Kidney (tissue), 14 donors: ENCODE measurements around the gene THSD4. TPM values are rescaled to one million over a fixed set of nuclear protein-coding genes. Genes with fewer than 3 reads are reported as not detected.
A peak's percentile ranks its signal among the peaks of the same experiment; 100 is the strongest.

Experiments
- DNase-seq, 5 donors: peaks; one replicate each; pipeline ENCODE4 v3.0.0-alpha.2; 2013 to 2020
- FAIRE-seq: peaks from 2 replicates; lab custom pipeline; 2012; peaks lifted over from hg19 to GRCh38; lab: Jason Lieb, UNC
- H3K27ac ChIP-seq, 2 donors: one replicate each; pipeline ENCODE4 v1.7.0; 2013; ENCODE audit warnings: low read depth in 2 of 2, low read length in 2 of 2, inconsistent platforms in 1 of 2
- H3K27me3 ChIP-seq: one replicate; pipeline ENCODE4 v1.7.1; 2013; ENCODE audit warnings: low read length, inconsistent platforms; ENCODE audit not compliant: control insufficient read depth, insufficient read depth
- H3K36me3 ChIP-seq, 3 donors: one replicate each; pipeline versions ENCODE4 v1.7.0 to v1.7.1; 2013; ENCODE audit warnings: low read length in 3 of 3, control low read depth in 1 of 3, inconsistent platforms in 1 of 3; ENCODE audit not compliant: insufficient read depth in 3 of 3, control insufficient read depth in 2 of 3
- H3K4me1 ChIP-seq, 3 donors: one replicate each; pipeline versions ENCODE4 v1.7.0 to v1.7.1; 2013; ENCODE audit warnings: low read length in 3 of 3, inconsistent platforms in 1 of 3, low read depth in 1 of 3; ENCODE audit not compliant: control insufficient read depth in 2 of 3, insufficient read depth in 2 of 3
- H3K4me3 ChIP-seq, 3 donors: one replicate each; pipeline versions ENCODE4 v1.7.0 to v1.8.1; 2013; ENCODE audit warnings: low read length in 3 of 3, control low read depth in 1 of 3, inconsistent platforms in 1 of 3
- H3K9ac ChIP-seq, 3 donors: one replicate each; pipeline versions ENCODE4 v1.7.0 to v1.7.1; 2013; ENCODE audit warnings: low read length in 3 of 3, control low read depth in 1 of 3, inconsistent platforms in 1 of 3
- H3K9me3 ChIP-seq, 3 donors: one replicate each; pipeline versions ENCODE4 v1.7.0 to v1.7.1; 2013; ENCODE audit warnings: low read length in 3 of 3, control low read depth in 1 of 3, inconsistent platforms in 1 of 3; ENCODE audit not compliant: control insufficient read depth in 2 of 3, insufficient read depth in 1 of 3
- CTCF ChIP-seq: IDR thresholded peaks from 3 replicates; pipeline ENCODE4 v1.5.1; 2012; ENCODE audit warnings: mild to moderate bottlenecking, moderate library complexity, borderline replicate concordance; ENCODE audit not compliant: insufficient read depth; ENCODE audit errors: extremely low read depth
- intact Hi-C: fragments of 100-400 bp; cut with DNase I; formaldehyde crosslinking; loops from one replicate; pipeline ENCODE4 v1.11.1; 2022
- polyA plus RNA-seq: library from polyadenylated mRNA; stranded (reverse); fragments of 350-450 nt; fragmentation: Illumina TruSeq; extraction: RNeasy Lipid Tissue Mini Kit (QIAGEN cat#74804); gene quantifications from one replicate; pipeline ENCODE4 v1.2.3, GENCODE V29; 2014; ENCODE audit warnings: low read depth, low replicate concordance; ENCODE audit not compliant: insufficient read depth
- total RNA-seq: library from RNA; stranded (reverse); fragmentation: NEBNext Ultra II Directional; extraction: Animal tissue kit (Norgen Biotek cat#: 25700); gene quantifications from one replicate; pipeline ENCODE4 v1.2.1, GENCODE V29; 2021
- donor health status: control.
- donor health status: control.
- donor health status: control.
- donor health status: control.
- donor health status: control.
- donor health status: DM: yes; HTN: yes; CAD: no.
- donor health status: Normal renal cell carcinoma (clear cell type).

THSD4 gene
- total and polyA plus RNA-seq, 2 donors from 2014 or later, result 9.4 to 36.3 TPM

- no peaks in the 10 kb centered on the region for H3K9me3 ChIP-seq
- H3K27me3 ChIP-seq, result no peaks in the 10 kb centered on the region
- no peaks in the 10 kb centered on the region for H3K36me3 ChIP-seq
- DNase-seq (no peak), FAIRE-seq (no peak)
- H3K4me3 ChIP-seq, result no peak overlapping the region
- intact Hi-C loops, result no loop called here
- peaks cover 0 to 2% (median 0%) of the 10 kb centered on the region in 3 donors for H3K4me1 ChIP-seq
- TF ChIP-seq CTCF, result no peak
- peak overlapping the region in 1 of 2 donors; percentile 3 for H3K27ac ChIP-seq
- H3K9ac ChIP-seq, result no peak overlapping the region
Measured at GRCh38 chr15:71252044-71252739, 136.9 kb downstream of the THSD4 start.

- no peak for FAIRE-seq
- no peak for DNase-seq
Measured at GRCh38 chr15:71252740-71253047, 137.4 kb downstream of the THSD4 start.

GRCh38 chr15:71254491-71254890, 139.2 kb downstream of the THSD4 start:
- intact Hi-C loops, result no loop called here
- no peaks in the 10 kb centered on the region for H3K27me3 ChIP-seq
- H3K4me3 ChIP-seq, result no peak overlapping the region
- FAIRE-seq (no peak), DNase-seq (peak in 2 of 5 donors; percentile 63 to 80)
- H3K27ac ChIP-seq, result no peak overlapping the region
- H3K36me3 ChIP-seq, result no peaks in the 10 kb centered on the region
- no peaks in the 10 kb centered on the region for H3K9me3 ChIP-seq
- no peak for TF ChIP-seq CTCF
- peaks cover 0 to 2% (median 0%) of the 10 kb centered on the region in 3 donors for H3K4me1 ChIP-seq
- no peak overlapping the region for H3K9ac ChIP-seq

More at GRCh38 chr15:71252740-71253047, 137.4 kb downstream of the THSD4 start:
- H3K4me1 ChIP-seq, result peaks cover 0 to 2% (median 0%) of the 10 kb centered on the region in 3 donors
- H3K36me3 ChIP-seq, result no peaks in the 10 kb centered on the region
- TF ChIP-seq CTCF, result no peak
- no peak overlapping the region for H3K4me3 ChIP-seq
- no peaks in the 10 kb centered on the region for H3K9me3 ChIP-seq
- no peak overlapping the region for H3K9ac ChIP-seq
- intact Hi-C loops, result no loop called here
- H3K27me3 ChIP-seq, result no peaks in the 10 kb centered on the region
- no peak overlapping the region for H3K27ac ChIP-seq
